Endodermal cell (in vitro differentiated cells): Measurements from ENCODE around the gene CDK5RAP2. TPM values are rescaled to one million over a fixed set of nuclear protein-coding genes. Genes with fewer than 3 reads are reported as not detected.
A peak's percentile ranks its signal among the peaks of the same experiment; 100 is the strongest.

Source experiments
- DNase-seq: peaks from one replicate; pipeline ENCODE4 v3.0.0-alpha.2; 2017
- H3K27ac ChIP-seq: 2 replicates; pipeline ENCODE4 v1.5.1; 2013; ENCODE audit warnings: mild to moderate bottlenecking, low read depth, low read length, moderate library complexity
- H3K27me3 ChIP-seq: 2 replicates; pipeline ENCODE4 v1.6.1; 2013; ENCODE audit warnings: mild to moderate bottlenecking, low read length, moderate library complexity; ENCODE audit not compliant: insufficient read depth, control insufficient read depth, poor library complexity, severe bottlenecking
- H3K36me3 ChIP-seq: 2 replicates; pipeline ENCODE4 v1.7.0; 2013; ENCODE audit warnings: mild to moderate bottlenecking, low read length, moderate library complexity; ENCODE audit not compliant: control insufficient read depth, insufficient read depth
- H3K4me1 ChIP-seq: one replicate; pipeline ENCODE4 v1.7.0; 2013; ENCODE audit warnings: low read length; ENCODE audit not compliant: control insufficient read depth, insufficient read depth
- H3K4me3 ChIP-seq: 2 replicates; pipeline ENCODE4 v1.5.1; 2013; ENCODE audit warnings: mild to moderate bottlenecking, low read length, moderate library complexity
- H3K9ac ChIP-seq: 2 replicates; pipeline ENCODE4 v1.6.1; 2013; ENCODE audit warnings: mild to moderate bottlenecking, low read length, moderate library complexity; ENCODE audit not compliant: poor library complexity, severe bottlenecking; ENCODE audit errors: extremely low read depth
- H3K9me3 ChIP-seq: 2 replicates; pipeline ENCODE4 v1.6.1; 2013; ENCODE audit warnings: mild to moderate bottlenecking, low read length, moderate library complexity; ENCODE audit not compliant: control insufficient read depth
- H3K27ac Mint-ChIP-seq: 2 replicates; pipeline ENCODE4 v1.8.0; 2020; ENCODE audit warnings: mixed read lengths
- H3K27me3 Mint-ChIP-seq: 2 replicates; pipeline ENCODE4 v1.8.0; 2021; ENCODE audit warnings: mild to moderate bottlenecking, mixed read lengths; ENCODE audit not compliant: insufficient read depth
- H3K36me3 Mint-ChIP-seq: 2 replicates; pipeline ENCODE4 v1.8.0; 2020; ENCODE audit warnings: low read depth, mixed read lengths
- H3K4me1 Mint-ChIP-seq: 2 replicates; pipeline ENCODE4 v1.8.0; 2020; ENCODE audit warnings: mixed read lengths
- H3K4me3 Mint-ChIP-seq: 2 replicates; pipeline ENCODE4 v1.8.0; 2020; ENCODE audit warnings: mild to moderate bottlenecking, moderate library complexity, mixed read lengths
- H3K9me3 Mint-ChIP-seq: 2 replicates; pipeline ENCODE4 v1.8.0; 2020; ENCODE audit warnings: mild to moderate bottlenecking, mixed read lengths
- WGBS, 2 experiments: methylation state at CpG; one replicate each; pipeline versions ENCODE4 v1.1.5 to v1.1.7; 2013; ENCODE audit warnings: missing lambda C conversion rate in 2 of 2, mixed read lengths in 1 of 2; ENCODE audit not compliant: insufficient coverage in 1 of 2, insufficient read length in 1 of 2; 5-methylcytosine and 5-hydroxymethylcytosine counted together
- total RNA-seq, 2 donors: library from RNA; stranded (reverse); fragmentation: NEBNext Ultra II Directional in 1 of 2; extraction: Animal tissue kit (Norgen Biotek cat#: 25700) in 1 of 2; gene quantifications; 2 replicates in 1 of 2; 3 replicates in 1 of 2; pipeline ENCODE4 v1.2.1, GENCODE V29; 2021
- TF ChIP-seq, protein P1 (sequence below): fragments of 200-600 bp; sonication (generic); conservative IDR thresholded peaks from 2 replicates; pipeline ENCODE4 v1.5.0; 2021; ENCODE audit warnings: antibody characterized with exemption, mild to moderate bottlenecking

The CDK5RAP2 gene
- total RNA-seq, 2 donors from 2014 or later, result 68.2 to 92.0 TPM

DNA sequence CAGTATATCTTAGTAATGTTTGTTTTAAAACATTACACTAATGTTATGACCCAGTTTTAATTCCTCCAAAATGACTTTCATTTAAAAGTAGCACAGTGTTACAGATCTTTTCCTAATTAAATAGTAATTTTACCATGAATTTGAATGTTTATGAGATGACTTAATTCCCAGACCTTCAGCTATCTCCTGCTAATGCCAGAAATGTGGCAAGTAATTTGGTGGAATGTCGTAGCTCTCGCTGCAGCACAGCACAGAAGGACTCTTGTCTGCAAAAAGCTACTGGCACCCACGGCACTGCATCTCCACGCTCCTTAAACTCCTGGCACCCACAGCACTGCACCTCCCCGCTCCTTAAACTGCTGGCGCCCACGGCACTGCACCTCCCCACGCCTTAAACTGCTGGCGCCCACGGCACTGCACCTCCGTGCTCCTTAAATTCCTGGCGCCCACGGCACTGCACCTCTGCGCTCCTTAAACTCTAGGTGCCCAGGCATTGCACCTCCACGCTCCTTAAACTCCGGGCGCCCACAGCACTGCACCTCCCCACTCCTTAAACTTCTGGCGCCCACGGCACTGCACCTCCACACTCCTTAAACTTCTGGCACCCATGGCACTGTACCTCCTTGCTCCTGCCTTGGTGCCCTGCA lies 163.1 kb downstream of the CDK5RAP2 start:
- TF ChIP-seq, protein P1, sequence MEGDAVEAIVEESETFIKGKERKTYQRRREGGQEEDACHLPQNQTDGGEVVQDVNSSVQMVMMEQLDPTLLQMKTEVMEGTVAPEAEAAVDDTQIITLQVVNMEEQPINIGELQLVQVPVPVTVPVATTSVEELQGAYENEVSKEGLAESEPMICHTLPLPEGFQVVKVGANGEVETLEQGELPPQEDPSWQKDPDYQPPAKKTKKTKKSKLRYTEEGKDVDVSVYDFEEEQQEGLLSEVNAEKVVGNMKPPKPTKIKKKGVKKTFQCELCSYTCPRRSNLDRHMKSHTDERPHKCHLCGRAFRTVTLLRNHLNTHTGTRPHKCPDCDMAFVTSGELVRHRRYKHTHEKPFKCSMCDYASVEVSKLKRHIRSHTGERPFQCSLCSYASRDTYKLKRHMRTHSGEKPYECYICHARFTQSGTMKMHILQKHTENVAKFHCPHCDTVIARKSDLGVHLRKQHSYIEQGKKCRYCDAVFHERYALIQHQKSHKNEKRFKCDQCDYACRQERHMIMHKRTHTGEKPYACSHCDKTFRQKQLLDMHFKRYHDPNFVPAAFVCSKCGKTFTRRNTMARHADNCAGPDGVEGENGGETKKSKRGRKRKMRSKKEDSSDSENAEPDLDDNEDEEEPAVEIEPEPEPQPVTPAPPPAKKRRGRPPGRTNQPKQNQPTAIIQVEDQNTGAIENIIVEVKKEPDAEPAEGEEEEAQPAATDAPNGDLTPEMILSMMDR, result no peak
- Mint-ChIP-seq H3K4me3 (no peak overlapping the region), H3K27ac (peak overlapping the region; percentile 40)

DNA sequence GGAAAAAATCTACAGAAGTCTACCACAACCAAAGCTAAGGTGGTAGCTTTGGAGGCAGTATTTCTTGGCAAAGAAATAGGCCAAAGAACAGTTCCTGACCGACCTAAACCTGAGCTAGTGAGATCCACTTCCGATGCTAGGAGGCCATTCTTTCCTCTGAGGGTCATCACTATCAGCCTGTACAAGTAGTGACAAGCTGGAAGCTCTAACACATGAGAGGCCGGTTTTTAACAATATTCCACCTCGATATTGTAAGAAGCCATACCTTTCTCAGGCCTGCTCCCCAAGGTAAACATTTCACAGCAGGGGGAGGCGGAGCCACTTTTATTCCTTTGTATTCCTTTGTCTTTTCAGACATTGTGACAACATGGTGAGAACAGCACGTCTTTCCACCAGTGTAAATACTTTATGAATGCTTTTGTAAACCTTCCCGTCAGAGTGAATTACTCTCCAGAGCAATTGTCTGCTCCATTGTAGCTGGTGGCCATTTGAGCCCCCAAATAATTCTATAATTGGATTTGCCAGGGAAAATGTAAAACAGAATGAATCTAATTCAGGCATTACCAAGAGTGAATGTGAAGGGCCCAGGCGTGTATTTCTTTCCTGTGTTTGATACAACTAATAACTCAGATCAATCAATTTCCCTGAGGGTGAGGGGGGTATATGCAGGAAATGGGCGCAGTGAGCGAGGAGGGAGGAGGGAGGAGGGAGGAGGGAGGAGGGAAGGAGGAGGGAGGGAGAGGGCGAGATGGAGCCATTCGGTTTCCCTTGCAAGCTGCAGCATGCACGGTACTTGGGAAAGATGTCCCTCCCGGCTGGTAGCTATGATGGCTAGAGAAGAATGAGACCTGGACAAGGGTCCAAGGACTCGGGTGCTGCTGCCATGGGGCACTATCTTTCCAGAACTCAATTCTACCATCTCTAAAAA lies 166.6 kb downstream of the CDK5RAP2 start:
- 55 to 60% methylated on average over 11 to 15 of the region's 15 CpGs for WGBS, 2 experiments
- Histone ChIP-seq H3K4me3 (no peak overlapping the region), H3K4me1 (peaks cover 17% of the 10 kb centered on the region), H3K27me3 (no peaks in the 10 kb centered on the region), H3K27ac (peak overlapping the region; percentile 3), H3K9ac (no peak overlapping the region), H3K9me3 (no peaks in the 10 kb centered on the region), H3K36me3 (peaks cover 58% of the 10 kb centered on the region)
- no peak overlapping the region for H3K4me3 Mint-ChIP-seq
- DNase-seq, result peak; percentile 74
- H3K27me3 Mint-ChIP-seq, result no peaks in the 10 kb centered on the region
- peak overlapping the region; percentile 38 for H3K27ac Mint-ChIP-seq
- TF ChIP-seq, protein P1, result no peak
- peaks cover 47% of the 10 kb centered on the region for H3K4me1 Mint-ChIP-seq
- H3K9me3 Mint-ChIP-seq, result no peaks in the 10 kb centered on the region
- peaks cover 55% of the 10 kb centered on the region for H3K36me3 Mint-ChIP-seq

More for the DNA sequence above, 163.1 kb downstream of the CDK5RAP2 start:
- Histone ChIP-seq H3K4me3 (no peak overlapping the region), H3K36me3 (peaks cover 56% of the 10 kb centered on the region), H3K4me1 (peaks cover 17% of the 10 kb centered on the region), H3K27me3 (no peaks in the 10 kb centered on the region), H3K27ac (no peak overlapping the region), H3K9me3 (no peaks in the 10 kb centered on the region), H3K9ac (no peak overlapping the region)
- no peak for DNase-seq
- 94 to 95% methylated on average over 14 to 19 of the region's 19 CpGs for WGBS, 2 experiments
- peaks cover 48% of the 10 kb centered on the region for H3K36me3 Mint-ChIP-seq
- peaks cover 44% of the 10 kb centered on the region for H3K4me1 Mint-ChIP-seq
- H3K9me3 Mint-ChIP-seq, result no peaks in the 10 kb centered on the region
- H3K27me3 Mint-ChIP-seq, result no peaks in the 10 kb centered on the region

DNA sequence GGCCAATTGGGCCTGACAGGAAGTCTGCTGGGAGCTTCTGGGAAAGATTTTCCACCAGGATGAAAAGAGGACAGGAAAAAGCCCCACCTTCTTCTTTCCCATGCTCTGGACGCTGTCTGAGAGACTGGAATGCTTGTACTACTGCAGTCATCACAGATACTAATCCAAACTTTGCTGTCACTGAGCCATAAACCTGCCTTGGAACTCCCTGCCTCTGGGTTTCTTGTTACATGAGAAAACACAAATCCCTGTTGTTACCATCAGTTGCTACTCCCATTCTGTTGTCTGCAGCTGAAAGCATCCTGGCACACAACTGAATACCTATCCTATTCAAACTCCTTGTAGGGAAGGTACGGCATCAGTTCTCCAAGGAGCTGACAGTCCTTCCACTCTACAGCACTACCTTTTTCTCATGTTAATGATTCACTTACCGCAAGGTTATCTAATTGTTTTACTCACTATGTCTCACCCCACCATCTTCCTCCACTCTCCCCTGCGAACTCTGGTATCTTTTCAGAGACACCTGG lies 167.5 kb downstream of the CDK5RAP2 start:
- peak overlapping the region; percentile 38 for H3K27ac Mint-ChIP-seq
- no peak overlapping the region for H3K4me3 ChIP-seq
- peaks cover 45% of the 10 kb centered on the region for H3K4me1 Mint-ChIP-seq
- H3K27me3 ChIP-seq, result no peaks in the 10 kb centered on the region
- peak; percentile 51 for DNase-seq
- H3K27me3 Mint-ChIP-seq, result no peaks in the 10 kb centered on the region
- TF ChIP-seq, protein P1, result no peak
- H3K4me1 ChIP-seq, result peaks cover 17% of the 10 kb centered on the region
- H3K27ac ChIP-seq, result peak overlapping the region; percentile 3
- peaks cover 56% of the 10 kb centered on the region for H3K36me3 Mint-ChIP-seq
- H3K9me3 ChIP-seq, result no peaks in the 10 kb centered on the region
- no peak overlapping the region for H3K9ac ChIP-seq
- peaks cover 58% of the 10 kb centered on the region for H3K36me3 ChIP-seq
- no peak overlapping the region for H3K4me3 Mint-ChIP-seq
- H3K9me3 Mint-ChIP-seq, result no peaks in the 10 kb centered on the region
- WGBS, 2 experiments, result 71 to 82% methylated on average over 4 of the region's 4 CpGs
